ENCODE measurements around the gene CCND3.
"Not testable (repeated sequence)": the region's sequence is repeated elsewhere in the genome, so short reads cannot be mapped to it uniquely, and the experiment has no call there.

CCND3 gene

DNA sequence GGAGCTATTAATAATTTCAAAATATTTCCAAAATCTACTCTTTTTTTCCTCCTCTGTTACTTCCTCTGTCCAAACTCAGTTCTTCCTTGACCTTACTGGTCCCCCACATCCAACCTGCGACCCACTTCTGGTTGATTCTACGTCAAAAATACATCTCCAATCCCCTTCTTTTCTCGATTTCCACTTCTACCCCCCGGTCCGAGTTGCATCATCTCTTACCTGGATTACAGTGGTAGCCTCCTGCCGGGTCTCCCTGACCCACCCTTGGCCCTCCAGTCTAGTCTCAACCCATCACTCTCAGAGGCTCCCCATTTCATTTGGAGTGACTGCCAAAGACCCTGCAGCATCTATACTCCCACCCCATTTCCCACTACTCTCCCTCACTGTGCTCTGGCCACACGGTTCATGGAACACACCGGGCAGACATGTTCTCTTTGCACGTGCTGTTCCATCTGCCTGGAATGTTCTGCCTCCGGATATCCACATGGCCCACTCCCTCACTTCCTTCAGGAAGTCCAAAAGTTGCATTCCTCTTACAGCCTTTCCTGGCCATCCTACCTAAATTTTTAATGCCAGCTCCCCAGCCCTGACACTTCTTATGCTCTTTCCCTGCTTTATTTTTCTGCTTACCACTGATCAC is 6.1 kb upstream of the CCND3 start:
- no peak for DNase-seq

DNA sequence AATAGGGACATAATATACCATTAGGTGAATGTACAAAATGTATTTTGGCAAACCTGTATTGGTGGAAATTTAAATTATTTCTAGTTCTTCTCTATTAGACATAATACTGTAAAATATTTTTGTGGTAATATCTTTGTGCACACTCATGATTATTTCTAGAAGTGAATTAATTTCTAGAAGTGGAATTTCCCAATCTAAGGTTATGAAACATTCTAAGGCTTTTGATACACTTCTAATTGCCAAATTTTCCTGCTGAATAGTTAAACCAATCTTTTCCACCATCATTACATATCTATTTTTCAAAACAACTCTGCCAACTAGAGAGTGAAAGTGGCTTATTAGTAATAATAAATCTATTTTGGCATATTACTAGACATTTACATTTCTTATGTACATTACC is 1.8 kb upstream of the CCND3 start:
- DNase-seq: no peak

DNA sequence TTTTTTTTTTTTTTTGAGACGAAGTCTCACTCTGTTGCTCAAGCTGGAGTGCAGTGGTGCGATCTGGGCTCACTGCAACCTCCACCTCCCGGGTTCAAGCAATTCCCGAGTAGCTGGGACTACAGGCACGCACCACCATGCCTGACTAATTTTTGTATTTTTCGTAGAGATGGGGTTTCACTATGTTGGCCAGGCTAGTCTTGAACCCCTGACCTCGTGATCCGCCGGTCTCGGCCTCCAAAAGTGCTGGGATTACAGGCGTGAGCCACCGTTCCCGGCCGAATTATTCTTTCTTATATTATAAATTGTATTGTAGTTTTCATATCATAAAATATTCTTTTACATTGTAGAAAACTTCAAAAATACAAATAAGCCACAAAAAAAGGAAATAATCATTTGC is 1.3 kb upstream of the CCND3 start:
- not testable (repeated sequence) for DNase-seq

DNA sequence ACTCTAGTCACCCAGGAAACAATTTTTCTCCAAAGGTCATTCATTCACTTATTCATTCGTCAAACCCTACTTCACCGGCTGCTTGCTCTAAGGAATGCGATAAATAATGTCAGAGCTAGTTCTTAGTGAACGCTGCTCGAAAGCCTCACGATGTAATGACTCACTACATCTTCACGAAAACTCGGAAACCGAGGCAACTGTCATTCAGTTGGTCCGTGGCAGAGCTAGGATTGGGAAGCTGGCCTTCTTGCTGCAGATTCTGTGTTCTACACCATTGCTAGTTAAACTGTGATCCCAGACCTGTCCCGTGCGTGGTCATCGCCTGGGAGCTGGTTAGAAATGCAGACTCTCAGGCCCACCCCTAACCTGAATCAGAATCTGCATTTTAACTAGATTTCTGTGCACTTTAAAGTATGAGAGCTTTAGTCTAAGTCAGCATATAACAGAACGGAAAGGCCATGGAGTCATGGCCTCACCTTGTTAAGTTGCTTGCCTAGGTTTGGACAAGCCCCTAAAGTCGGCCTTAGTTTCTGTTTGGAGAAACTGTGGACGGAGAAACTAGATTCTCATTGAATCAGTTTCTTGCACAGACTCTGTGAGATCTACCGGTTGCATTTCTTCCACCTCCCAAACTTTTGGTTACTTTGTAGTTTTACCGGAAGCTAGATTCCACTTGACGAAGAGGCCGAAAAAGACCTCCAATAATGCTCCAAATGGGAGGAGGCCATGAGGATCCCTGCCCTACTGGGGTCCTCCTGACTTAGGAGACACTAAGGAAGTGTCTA is 651 bp upstream of the CCND3 start:
- no peak for DNase-seq

DNA sequence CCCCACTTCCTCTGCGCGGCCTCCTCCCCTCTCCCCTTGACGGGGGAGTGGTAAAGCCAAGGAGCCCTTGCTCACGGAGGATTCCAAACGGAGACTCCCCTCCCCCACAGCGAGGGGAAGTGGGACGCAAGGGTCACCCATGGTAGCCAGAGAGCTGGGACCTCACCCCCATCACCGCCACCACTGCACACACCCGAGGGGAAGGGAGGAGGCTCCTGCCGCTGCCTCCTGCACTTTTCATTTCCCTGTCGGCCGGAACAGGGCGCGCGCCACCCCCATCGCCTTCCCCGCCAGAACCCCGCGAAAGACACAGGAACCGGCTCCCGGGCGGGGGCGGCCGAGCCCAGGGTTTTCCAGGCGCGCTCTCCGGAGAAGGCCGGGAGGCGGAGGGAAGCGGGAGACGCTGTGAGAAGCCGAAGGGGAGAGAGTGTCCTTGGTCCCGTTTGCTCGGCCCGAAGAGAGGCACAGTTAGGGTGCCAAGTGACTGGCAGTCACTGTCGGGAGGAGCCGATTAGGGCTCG is 789 bp downstream of the CCND3 start:
- DNase-seq: peak; percentile 61

DNA sequence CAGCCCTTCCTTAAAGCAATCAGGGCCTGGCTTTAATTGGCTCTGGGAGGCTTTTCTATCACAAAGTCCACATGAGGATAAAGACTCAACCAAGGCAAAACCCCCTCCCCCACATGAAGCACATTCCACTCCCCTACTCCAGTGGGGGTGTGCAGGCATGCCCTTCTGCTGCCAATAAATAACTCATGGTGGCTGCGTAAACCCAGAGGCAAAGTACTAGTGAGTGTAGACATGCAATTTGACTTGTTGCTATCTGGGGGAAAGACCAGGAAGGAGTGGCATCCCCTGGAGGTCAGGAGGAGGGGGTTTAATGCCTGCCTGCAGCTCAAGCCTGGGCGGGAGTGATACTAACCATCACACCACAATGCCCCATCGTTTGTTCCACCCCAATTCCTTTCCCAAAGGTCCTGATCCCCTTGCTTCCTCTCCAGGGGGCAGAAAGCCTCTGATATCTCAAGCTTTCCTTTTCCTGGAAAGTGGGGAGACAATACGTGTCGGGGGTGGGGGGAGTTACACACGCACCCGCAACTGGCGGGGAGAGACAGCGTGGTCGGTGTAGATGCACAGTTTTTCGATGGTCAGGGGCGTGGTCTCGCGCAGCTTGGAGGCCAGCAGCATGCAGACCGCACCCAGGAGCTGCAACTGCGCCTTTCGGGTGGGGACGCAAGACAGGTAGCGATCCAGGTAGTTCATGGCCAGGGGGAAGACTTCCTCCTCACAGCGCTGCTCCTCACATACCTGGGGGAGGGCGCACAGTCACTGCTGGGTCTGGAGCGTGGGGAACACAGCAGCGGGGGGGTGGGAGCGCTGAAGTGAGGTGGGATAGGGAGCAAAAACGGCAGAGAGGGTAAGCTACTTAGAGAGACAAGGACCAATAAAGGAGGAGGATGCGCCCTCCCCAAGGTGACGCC is 1.5 kb downstream of the CCND3 start:
- DNase-seq: no peak

DNA sequence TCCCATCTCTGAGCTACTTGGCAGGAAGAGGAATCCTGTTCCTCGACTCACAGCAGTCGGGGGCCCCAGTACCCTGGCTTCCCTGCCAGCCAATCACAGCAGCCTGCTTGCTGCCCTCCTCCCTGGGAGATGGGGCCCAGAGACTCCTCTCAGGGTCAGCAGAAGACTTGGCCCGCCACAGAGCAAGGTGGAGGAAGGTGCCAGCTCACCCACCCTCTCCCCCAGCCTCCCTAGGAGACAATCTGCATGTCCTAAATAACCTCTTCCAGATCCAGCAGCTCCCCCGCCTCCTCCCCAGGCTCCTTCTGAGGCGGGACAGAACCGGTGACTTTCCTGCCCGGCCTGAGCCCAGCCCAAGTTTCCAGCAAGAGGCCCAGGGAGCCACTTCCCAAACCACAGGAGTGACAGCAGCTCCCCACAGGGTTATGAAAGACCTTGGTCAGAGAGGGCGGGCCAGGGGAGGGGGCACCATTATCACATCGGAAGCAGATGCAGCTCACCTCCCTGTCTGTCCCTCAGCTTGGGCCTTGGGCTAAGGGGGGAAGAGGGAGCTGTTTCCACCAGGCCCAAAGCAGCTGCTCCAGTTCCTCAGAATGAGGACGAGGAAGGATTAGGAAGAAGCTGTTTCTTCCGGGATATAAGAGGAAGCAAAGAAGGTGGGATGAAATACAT is 2.3 kb downstream of the CCND3 start:
- DNase-seq: peak; percentile 23

DNA sequence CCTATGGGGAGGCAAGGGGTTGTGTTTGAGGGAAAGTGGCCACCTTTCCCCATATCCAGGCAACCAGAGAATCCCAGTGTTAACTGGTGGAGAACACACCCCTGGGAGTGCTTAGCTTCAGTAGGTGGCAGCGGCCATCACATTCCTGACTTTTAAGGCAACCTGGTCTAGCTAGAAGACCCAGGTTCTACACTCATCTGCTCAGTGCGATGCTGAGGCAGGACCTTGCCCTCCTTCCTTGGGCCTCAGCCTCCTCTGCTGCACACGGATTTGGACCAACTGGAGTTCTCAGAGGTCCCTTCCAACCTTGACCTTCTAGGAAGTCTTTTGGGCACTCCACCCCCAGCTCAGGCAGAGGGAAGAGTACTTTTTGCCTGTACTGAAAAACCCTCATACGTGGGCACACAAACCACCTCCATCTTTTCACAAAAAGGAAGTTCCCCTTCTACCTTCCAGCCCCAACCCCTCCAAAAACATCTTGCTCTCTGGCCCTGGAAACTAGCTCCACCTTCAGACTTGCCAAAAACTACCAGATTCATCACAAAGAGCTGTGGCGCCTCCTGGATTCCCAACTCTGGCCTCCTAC is 2.9 kb downstream of the CCND3 start:
- no peak for DNase-seq

DNA sequence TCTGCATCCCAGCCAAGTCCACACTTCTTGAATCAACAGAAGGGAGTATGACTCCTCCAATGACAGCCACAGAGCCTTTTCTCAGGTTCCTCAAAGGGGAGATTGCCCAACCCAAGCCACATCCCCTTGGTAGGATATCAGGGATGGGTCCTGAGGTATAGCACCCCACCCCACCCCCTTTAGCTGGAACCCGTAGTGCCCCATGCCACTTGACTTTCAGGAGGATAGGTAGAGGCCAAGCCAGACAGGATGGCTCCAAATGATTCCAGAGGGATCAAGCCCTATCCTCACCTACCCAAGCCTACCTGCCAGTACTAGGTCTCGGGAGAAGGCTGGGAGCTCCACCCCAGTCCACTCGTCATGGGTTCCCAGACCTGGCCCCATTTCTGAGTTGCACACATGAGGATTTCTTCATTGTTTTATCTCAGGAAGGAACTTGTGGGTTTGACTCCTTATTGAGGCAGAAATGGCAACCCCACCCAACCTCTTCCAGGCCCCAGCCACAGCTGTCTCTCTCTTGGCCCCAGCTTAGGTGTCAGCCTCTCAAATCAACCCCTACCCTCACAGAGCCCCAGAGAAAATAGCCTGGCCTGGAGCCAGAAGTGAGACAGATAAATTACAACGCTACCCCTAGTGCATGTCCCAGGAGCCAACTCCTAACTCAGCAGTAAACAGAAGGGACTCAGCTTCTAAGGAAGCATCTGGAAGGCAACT is 3.6 kb downstream of the CCND3 start:
- DNase-seq: peak; percentile 46

DNA sequence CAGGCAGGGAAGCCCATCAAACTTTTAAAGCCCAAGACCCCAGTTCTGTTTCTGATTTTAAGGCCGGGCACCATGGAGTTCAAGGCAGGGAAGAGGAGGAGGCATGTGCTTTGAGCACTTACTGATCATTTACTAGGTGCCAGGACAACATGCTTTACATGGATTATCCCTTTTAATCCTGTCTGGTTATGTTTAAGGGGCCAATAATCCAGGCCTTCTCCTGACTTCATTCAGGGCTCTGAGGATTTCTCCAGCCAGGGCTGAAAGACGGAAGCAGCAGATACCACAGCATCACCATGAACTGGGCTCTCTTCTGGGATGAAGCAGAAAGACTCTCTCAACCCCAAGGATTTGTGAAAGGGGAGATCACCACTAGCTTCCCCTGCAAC is 4.1 kb downstream of the CCND3 start:
- no peak for DNase-seq

DNA sequence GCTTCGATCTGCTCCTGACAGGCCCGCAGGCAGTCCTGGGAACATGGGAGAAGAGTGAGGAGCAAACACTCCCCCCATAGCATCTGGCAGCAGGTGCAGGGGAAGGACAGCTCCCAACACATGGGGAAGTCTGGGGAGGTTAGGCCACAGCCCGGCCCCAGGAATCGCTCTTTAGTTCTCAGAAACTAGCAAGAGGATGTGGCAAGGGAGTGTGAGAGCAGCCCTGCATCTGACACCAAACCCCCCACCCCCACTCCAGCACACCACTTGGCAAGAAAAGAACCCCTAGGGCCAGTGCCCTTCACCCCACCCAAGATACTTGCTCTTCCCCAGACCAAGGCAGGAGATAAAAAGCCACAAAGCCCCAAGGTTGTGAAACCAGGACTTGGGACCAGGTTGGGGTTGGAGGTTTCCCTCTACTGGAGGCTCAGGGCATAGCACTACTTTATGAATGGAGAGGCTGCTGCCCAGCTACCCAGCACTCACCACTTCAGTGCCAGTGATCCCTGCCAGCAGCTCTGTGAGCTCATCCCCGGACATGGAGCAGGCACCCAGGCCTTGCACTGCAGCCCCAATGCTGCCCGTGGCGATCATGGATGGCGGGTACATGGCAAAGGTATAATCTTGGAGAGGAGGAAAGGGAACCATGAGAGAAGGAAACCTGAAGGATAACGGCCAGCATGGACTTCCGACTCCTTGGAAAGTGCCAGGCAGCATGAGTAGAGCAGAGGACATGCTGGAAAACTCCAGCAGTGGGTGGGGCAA is 5.4 kb downstream of the CCND3 start:
- DNase-seq: peak; percentile 97

DNA sequence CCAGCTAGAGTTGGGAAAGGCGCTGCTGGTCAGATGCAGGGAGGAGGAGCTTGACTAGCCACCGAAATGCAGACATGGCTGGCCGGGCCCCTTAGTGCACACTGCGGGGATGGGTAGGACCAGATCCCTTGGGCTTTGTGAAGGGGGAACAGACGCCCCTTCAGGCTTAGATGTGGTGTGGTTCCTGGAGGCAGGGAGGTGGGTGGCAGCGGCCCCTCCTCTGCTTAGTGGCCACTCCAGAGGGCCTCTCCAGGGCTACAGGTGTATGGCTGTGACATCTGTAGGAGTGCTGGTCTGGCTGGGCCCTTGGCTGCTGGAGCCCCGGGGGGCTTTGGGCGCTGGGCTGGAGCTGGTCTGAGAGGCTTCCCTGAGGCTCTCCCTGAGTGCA is 5.9 kb downstream of the CCND3 start:
- DNase-seq: peak; percentile 25

DNA sequence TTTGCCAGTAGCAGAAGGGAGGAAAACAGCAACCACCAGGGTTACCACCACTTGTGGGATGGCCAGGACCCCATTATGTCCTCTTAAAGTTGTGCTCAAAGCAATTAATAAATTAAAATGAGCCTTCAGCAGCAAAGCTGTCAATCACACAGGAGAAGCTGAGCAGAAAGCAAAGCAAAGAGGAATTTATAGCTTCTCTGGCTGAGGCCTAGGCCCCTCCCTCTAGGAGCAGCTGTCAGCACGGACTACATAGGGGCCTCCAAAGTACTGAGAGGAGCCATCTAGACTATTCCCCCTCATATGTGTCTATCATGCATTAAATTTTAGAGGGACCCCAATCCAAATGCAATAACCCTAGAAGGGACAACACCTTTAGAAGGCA is 6.4 kb downstream of the CCND3 start:
- no peak for DNase-seq

DNA sequence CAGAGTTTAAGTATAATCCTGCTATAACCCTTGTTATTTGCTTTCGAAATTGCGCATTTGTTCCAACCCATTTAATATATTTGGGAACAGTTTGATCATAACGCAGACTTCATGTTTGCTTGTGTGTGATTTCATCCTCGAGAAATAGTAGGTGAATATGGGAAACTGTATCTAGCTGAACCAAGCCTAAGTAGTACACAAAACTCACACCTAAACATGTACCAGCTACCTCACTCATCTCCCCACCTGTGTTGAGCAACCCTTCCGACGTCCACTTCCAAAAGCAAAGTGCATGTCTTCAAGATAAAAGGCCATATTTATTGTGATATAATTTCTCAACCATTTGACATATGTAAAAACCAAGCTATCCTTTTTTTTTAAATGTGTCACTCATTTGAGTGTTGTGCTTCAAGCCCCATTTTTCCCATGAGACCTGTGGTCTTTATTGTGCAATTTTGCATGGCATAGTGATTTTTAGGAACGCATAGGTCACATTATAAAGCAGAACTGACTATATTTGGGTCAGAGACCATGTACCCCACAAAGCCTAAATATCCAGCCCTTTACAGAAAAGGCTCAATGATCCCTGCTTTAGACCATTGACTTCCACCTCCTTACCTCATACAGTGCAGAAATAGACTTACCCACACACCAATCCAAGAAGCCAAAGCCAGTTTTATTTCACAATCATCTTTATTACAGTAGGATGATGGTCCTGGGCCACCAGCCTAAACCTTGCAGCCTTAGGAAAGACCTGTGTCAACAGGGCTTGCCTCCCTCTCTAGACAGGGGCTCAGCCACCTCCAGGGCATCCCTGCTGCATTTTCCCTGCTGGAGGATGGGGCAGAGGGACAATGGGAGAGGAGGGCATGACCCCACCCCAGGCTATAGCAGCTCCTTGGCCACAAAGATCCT is 7.1 kb downstream of the CCND3 start:
- no peak for DNase-seq

DNA sequence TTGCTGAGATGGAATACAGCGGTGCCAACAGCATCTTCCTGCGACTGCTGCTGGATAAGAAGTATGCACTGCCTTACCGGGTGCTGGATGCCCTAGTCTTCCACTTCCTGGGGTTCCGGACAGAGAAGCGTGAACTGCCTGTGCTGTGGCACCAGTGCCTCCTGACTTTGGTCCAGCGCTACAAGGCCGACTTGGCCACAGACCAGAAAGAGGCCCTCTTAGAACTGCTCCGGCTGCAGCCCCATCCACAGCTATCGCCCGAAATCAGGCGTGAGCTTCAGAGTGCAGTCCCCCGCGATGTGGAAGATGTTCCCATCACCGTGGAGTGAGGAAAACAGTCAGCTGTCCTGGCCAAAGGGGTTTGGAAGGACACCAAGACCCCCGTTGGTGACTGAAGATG is 9.2 kb downstream of the CCND3 start:
- DNase-seq: no peak

DNA sequence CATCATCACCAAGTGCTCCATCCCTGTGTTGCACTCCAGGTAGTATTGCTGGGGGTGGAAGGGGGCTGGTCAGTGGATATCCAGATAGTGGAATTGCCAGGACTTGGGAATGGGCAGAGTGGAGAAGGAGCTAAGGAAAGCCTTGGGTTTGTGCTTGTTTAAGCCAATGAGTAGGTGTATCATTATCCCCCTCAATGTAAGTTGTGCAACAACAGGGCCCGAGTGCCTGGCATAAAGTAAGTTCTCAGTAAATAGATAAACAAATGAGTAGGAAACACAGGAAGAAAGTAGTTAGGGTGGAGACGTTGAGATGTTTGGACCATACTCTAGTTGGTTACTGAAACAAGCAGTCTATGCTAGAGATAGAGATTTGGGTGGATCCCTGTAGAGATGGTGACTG is 9.8 kb downstream of the CCND3 start:
- no peak for DNase-seq

DNA sequence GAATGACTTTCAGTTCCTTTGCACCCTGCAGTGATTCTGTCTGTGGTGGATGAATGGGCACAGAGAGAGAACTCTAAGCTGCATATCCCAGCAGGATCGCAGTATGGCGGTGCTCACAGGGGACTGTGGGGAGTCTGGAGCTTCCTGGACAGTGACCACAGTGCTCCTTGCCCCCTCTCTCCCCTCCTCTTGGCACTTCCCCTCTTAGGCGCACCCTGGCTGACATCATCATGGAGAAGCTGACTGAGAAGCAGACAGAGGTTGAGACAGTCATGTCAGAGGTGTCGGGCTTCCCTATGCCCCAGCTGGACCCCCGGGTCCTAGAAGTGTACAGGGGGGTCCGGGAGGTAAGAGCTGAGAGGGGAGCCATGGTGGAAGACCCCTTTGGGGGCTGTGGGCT is 11.7 kb downstream of the CCND3 start:
- no peak for DNase-seq

DNA sequence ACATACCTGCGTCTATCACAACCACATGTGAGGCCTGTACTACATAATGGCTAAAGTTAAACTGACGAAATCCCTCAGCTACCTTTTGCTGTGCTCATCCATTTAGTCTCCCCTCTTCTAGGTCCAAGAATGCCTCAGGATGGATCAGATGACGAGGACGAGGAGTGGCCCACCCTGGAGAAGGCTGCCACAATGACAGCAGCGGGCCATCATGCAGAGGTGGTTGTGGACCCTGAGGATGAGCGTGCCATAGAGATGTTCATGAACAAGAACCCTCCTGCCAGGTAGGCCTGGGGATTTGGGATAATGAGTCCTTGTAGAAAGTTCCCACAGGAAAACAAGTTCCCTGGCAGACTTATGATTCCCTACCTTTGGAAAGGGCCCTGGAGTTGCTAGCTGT is 14.4 kb downstream of the CCND3 start:
- no peak for DNase-seq

DNA sequence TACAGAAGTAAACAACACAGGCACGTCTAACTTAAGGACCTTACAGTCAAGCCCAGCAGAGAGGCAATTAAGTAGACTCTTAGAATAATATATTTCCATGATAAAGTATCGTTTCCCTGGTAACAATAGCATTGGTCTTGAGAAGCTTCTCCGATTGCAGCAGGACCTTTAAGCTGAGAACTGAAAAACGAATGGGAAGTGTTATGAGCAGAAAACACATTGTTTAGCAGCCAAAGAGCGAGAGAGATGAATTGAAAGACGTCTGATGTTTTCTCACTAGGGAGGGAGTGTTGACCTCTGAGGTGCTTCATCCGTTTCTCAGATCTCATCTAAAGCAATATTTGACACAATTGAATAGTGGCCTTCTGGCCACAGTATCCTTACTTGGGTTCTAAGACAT is 19.5 kb downstream of the CCND3 start:
- no peak for DNase-seq

DNA sequence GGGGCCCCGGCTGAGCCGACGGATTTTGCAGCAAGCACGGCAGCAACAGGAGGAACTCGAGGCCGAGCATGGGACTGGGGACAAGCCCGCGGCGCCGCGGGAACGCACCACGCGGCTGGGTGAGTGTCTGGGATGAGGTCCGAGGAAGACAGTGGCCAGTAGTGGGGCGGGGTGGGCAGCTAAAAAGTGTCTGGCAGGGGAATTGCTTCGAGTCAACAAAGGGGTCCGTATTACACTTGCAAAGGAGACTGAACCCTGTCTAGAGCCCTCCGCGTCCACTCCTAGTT is 20.0 kb downstream of the CCND3 start:
- DNase-seq: no peak

All from NK-92 treated with Interleukin-12 subunit alpha and Interleukin-12 subunit beta, amount 100 ng/mL, for 24 hours (cell line).